Caco-2 (cell line): ENCODE results near the gene SLC25A10. TPM values are rescaled to one million over a fixed set of nuclear protein-coding genes. Genes with fewer than 3 reads are reported as not detected.

Source experiments
- BruUV-seq: library from RNA; stranded (reverse); fragments of 400-500 nt; replicated peaks from 2 replicates; lab custom pipeline; 2021; lab: Mats Ljungman, UMichigan
- CTCF ChIA-PET: fragments of 300-600 bp; sonication (Branson Sonifier 250); formaldehyde crosslinking; loops from one replicate; lab custom pipeline; 2022; ENCODE audit warnings: antibody characterized with exemption; lab: Charles Lee
- POLR2A ChIA-PET: fragments of 300-600 bp; sonication (Branson Sonifier 250); formaldehyde crosslinking; loops from one replicate; lab custom pipeline; 2022; ENCODE audit warnings: antibody characterized with exemption; lab: Charles Lee
- DNase-seq, 2 experiments: peaks; one replicate each; pipeline versions ENCODE4 v3.0.0 to v3.0.0-alpha.2; 2020 to 2022
- H3K27me3 ChIP-seq: replicated peaks from 2 replicates; pipeline ENCODE4 v1.6.0; 2011; ENCODE audit warnings: low read length; ENCODE audit not compliant: control insufficient read depth, insufficient read depth
- H3K36me3 ChIP-seq: 2 replicates; pipeline ENCODE4 v1.5.1; 2011; ENCODE audit warnings: low read length; ENCODE audit not compliant: control insufficient read depth, insufficient read depth
- H3K4me1 ChIP-seq: fragments of 250-450 bp; sonication (Bioruptor Pico); 2 replicates; pipeline ENCODE4 v1.5.1; 2020; ENCODE audit warnings: mild to moderate bottlenecking
- H3K4me3 ChIP-seq: 2 replicates; pipeline ENCODE4 v1.5.1; 2011; ENCODE audit warnings: low read depth, mild to moderate bottlenecking, control low read depth, low read length
- H3K9me3 ChIP-seq: fragments of 250-450 bp; sonication (Bioruptor Pico); 2 replicates; pipeline ENCODE4 v1.5.1; 2020; ENCODE audit warnings: mild to moderate bottlenecking, moderate library complexity
- H3K27ac Mint-ChIP-seq: one replicate; pipeline ENCODE4 v1.8.0; 2022; ENCODE audit warnings: mixed read lengths; ENCODE audit not compliant: unreplicated experiment
- H3K27me3 Mint-ChIP-seq: one replicate; pipeline ENCODE4 v1.8.0; 2022; ENCODE audit warnings: mixed read lengths; ENCODE audit not compliant: insufficient read depth, unreplicated experiment
- H3K36me3 Mint-ChIP-seq: one replicate; pipeline ENCODE4 v1.8.0; 2022; ENCODE audit warnings: mild to moderate bottlenecking, mixed read lengths; ENCODE audit not compliant: insufficient read depth, unreplicated experiment
- H3K4me1 Mint-ChIP-seq: one replicate; pipeline ENCODE4 v1.8.0; 2022; ENCODE audit warnings: low read depth, mixed read lengths; ENCODE audit not compliant: unreplicated experiment
- H3K4me3 Mint-ChIP-seq: one replicate; pipeline ENCODE4 v1.8.0; 2022; ENCODE audit warnings: mild to moderate bottlenecking, moderate library complexity, mixed read lengths; ENCODE audit not compliant: unreplicated experiment
- H3K9me3 Mint-ChIP-seq: one replicate; pipeline ENCODE4 v1.8.0; 2022; ENCODE audit warnings: mixed read lengths; ENCODE audit not compliant: unreplicated experiment
- CTCF ChIP-seq, 2 experiments: fragments of 200-600 bp in 1 of 2; IDR thresholded peaks; 1 replicate in 1 of 2; 2 replicates in 1 of 2; pipeline versions ENCODE4 v1.5.1 to v1.8.0; 2011 to 2022; ENCODE audit warnings: antibody characterized with exemption in 1 of 2, control low read depth in 1 of 2, inconsistent platforms in 1 of 2, low read depth in 1 of 2, low read length in 1 of 2, mild to moderate bottlenecking in 1 of 2, moderate library complexity in 1 of 2; ENCODE audit not compliant: insufficient read depth in 1 of 2, severe bottlenecking in 1 of 2, unreplicated experiment in 1 of 2
- intact Hi-C: fragments of 100-400 bp; cut with micrococcal nuclease; formaldehyde crosslinking; loops from one replicate; pipeline ENCODE4 v1.10.0; 2022; ENCODE audit not compliant: unreplicated experiment
- total RNA-seq: library from RNA; stranded (reverse); gene quantifications from 2 replicates; pipeline ENCODE4 v1.2.3, GENCODE V29; 2022

SLC25A10 gene
- total RNA-seq, 1 experiment from 2014 or later = 49.5 TPM

- H3K9me3 Mint-ChIP-seq = no peaks in the 10 kb centered on the region
- peak overlapping the region; percentile 89 for H3K4me3 ChIP-seq
- peak overlapping the region; percentile 95 for H3K27ac Mint-ChIP-seq
Observed at GRCh38 chr17:81683208-81683583, 28.9 kb upstream of the SLC25A10 start.

GRCh38 chr17:81683584-81684441 lies 28.3 kb upstream of the SLC25A10 start, which contains the start of the genes ARL16 and HGS:
Gene ARL16 (minus strand): TSS chr17:81683797. CDS start chr17:81683753, 44 bp downstream.
Gene HGS (plus strand): TSS chr17:81684011. CDS start chr17:81684067, 56 bp downstream.
- no TSS peak for BruUV-seq
- Histone ChIP-seq H3K27me3 (no peaks in the 10 kb centered on the region), H3K36me3 (peaks cover 3% of the 10 kb centered on the region), H3K4me3 (peak within 1 kb of the TSS; percentile 89), H3K9me3 (no peaks in the 10 kb centered on the region), H3K4me1 (0 out of 2 replicates have a peak, but pooled peaks cover 10% of the 10 kb centered on the region)
- Mint-ChIP-seq H3K4me3 (peak within 1 kb of the TSS; percentile 97), H3K27me3 (no peaks in the 10 kb centered on the region), H3K36me3 (peaks cover 42% of the 10 kb centered on the region), H3K27ac (peak within 1 kb of the TSS; percentile 95), H3K4me1 (no peaks in the 10 kb centered on the region), H3K9me3 (no peaks in the 10 kb centered on the region)
- no peak for TF ChIP-seq CTCF (IDR thresholded peaks at IDR 0.05; ENCODE audit: insufficient read depth in 1 of 2, low read depth in 1 of 2, low read length in 1 of 2, severe bottlenecking in 1 of 2, unreplicated experiment in 1 of 2)
- POLR2A ChIA-PET = interaction anchor here (0.7 to 1.6 kb wide), 8 partner anchors 17 to 347 kb away, joined by 3 to 45 read pairs (median 4); partner anchors contain the start of genes CCDC137, MCRIP1, MRPL12 and OXLD1
- intact Hi-C loops = loop anchor here (1.0 kb wide), 1 partner anchor 19 kb away; the partner anchor contains the start of gene MRPL12
- peak; percentile 98 to 99 for DNase-seq
- CTCF ChIA-PET = interaction anchor here (1.0 kb wide), 1 partner anchor 18 kb away, joined by 4 read pairs; no protein-coding TSS in a partner anchor

More at GRCh38 chr17:81683208-81683583, 28.9 kb upstream of the SLC25A10 start:
- H3K27me3 ChIP-seq = no peaks in the 10 kb centered on the region
- H3K4me3 Mint-ChIP-seq = peak overlapping the region; percentile 97
- peaks cover 2% of the 10 kb centered on the region for H3K36me3 ChIP-seq
- no TSS peak for BruUV-seq
- CTCF ChIA-PET = interaction anchor here (1.0 kb wide), 1 partner anchor 19 kb away, joined by 4 read pairs; no protein-coding TSS in a partner anchor
- intact Hi-C loops = loop anchor here (1.0 kb wide), 1 partner anchor 20 kb away; the partner anchor contains the start of gene MRPL12
- no peaks in the 10 kb centered on the region for H3K27me3 Mint-ChIP-seq
- no peak for TF ChIP-seq CTCF (IDR thresholded peaks at IDR 0.05; ENCODE audit: insufficient read depth in 1 of 2, low read depth in 1 of 2, low read length in 1 of 2, severe bottlenecking in 1 of 2, unreplicated experiment in 1 of 2)
- DNase-seq = no peak
- 0 out of 2 replicates have a peak, but pooled peaks cover 10% of the 10 kb centered on the region for H3K4me1 ChIP-seq
- H3K36me3 Mint-ChIP-seq = peaks cover 35% of the 10 kb centered on the region
- H3K4me1 Mint-ChIP-seq = no peaks in the 10 kb centered on the region
- no peaks in the 10 kb centered on the region for H3K9me3 ChIP-seq
- POLR2A ChIA-PET = interaction anchor here (0.7 to 1.6 kb wide), 8 partner anchors 15 to 347 kb away, joined by 3 to 45 read pairs (median 5); partner anchors contain the start of genes CCDC137, MCRIP1, MRPL12 and OXLD1

- Histone ChIP-seq H3K4me3 (peak overlapping the region; percentile 62), H3K9me3 (no peaks in the 10 kb centered on the region), H3K36me3 (peaks cover 5% of the 10 kb centered on the region), H3K4me1 (0 out of 2 replicates have a peak, but pooled peaks cover 10% of the 10 kb centered on the region), H3K27me3 (no peaks in the 10 kb centered on the region)
- ChIA-PET POLR2A (interaction anchor here (1.2 to 1.6 kb wide), 3 partner anchors 18 to 149 kb away, joined by 3 to 45 read pairs (median 8); partner anchors contain the start of genes MCRIP1 and MRPL12), CTCF (no interaction called here)
- Mint-ChIP-seq H3K9me3 (no peaks in the 10 kb centered on the region), H3K27ac (peak overlapping the region; percentile 95), H3K4me3 (peak overlapping the region; percentile 97), H3K36me3 (peaks cover 47% of the 10 kb centered on the region), H3K27me3 (no peaks in the 10 kb centered on the region), H3K4me1 (no peaks in the 10 kb centered on the region)
- DNase-seq = no peak
- BruUV-seq = TSS peak; percentile 75
- no peak for TF ChIP-seq CTCF (IDR thresholded peaks at IDR 0.05; ENCODE audit: insufficient read depth in 1 of 2, low read depth in 1 of 2, low read length in 1 of 2, severe bottlenecking in 1 of 2, unreplicated experiment in 1 of 2)
- intact Hi-C loops = no loop called here
Observed at GRCh38 chr17:81684442-81684911, 27.6 kb upstream of the SLC25A10 start.
